ENCODE results near the gene ASTL. TPM values are rescaled to one million over a fixed set of nuclear protein-coding genes. Genes with fewer than 3 reads are reported as not detected.

The ASTL gene
- total and polyA plus RNA-seq, 2 donors (not counting 3 experiments of a cell fraction or from before 2014, with no cell fraction given) = not detected

GRCh38 chr2:96180002-96180401, 41.7 kb upstream of the ASTL start:
- Histone ChIP-seq H3K79me2 (ENCODE audit: control insufficient read depth, insufficient read depth, low read length) (no peaks in the 10 kb centered on the region), H3K27me3 (ENCODE audit: control insufficient read depth in 2 of 2, insufficient read depth in 2 of 2, low read length in 2 of 2) (no peaks in the 10 kb centered on the region), H3K36me3 (ENCODE audit: control insufficient read depth in 2 of 2, extremely low read depth in 1 of 2, insufficient read depth in 2 of 2, low read length in 2 of 2) (peaks cover 6 to 10% of the 10 kb centered on the region in 2 experiments), H4K20me1 (replicated peaks; ENCODE audit: control insufficient read depth, extremely low read depth, insufficient read depth, low read length) (no peaks in the 10 kb centered on the region), H3K9me3 (replicated peaks; ENCODE audit: control insufficient read depth, insufficient read depth, low read length) (no peaks in the 10 kb centered on the region), H3K9me1 (replicated peaks; ENCODE audit: control insufficient read depth, extremely low read depth, insufficient read depth, low read length) (no peaks in the 10 kb centered on the region), H2AFZ (ENCODE audit: low read depth, low read length) (no peak overlapping the region), H3K4me2 (ENCODE audit: insufficient read depth, low read length) (no peak overlapping the region), H3K4me3 (replicated peaks in 1 of 3; ENCODE audit: insufficient read depth in 1 of 3, low read depth in 1 of 3, low read length in 3 of 3) (no peak overlapping the region), H3K27ac (ENCODE audit: insufficient read depth, low read depth, low read length) (no peak overlapping the region), H3K9ac (replicated peaks; ENCODE audit: extremely low read depth, insufficient read depth, low read length) (no peak overlapping the region), H3K4me1 (ENCODE audit: control insufficient read depth, extremely low read depth, insufficient read depth, low read length) (no peaks in the 10 kb centered on the region)
- ChIA-PET CTCF (interaction anchor here (1.2 to 1.5 kb wide), 2 partner anchors 87 to 188 kb away, joined by 5 to 7 read pairs; partner anchors contain the start of genes CIAO1 and TMEM127), POLR2A (no interaction called here)
- intact Hi-C loops (cut with micrococcal nuclease) (no loop called here), dilution Hi-C loops (cut with MboI; ENCODE audit: extremely low pct_ligation_motif_present, low sequenced_read_pairs) (no loop called here)
- FAIRE-seq (no peak), DNase-seq (ENCODE audit: low read depth, low spot score) (no peak)
- TF ChIP-seq POLR2AphosphoS5 (IDR thresholded peaks at IDR 0.05; ENCODE audit: insufficient read depth, low read depth, low read length) (no peak), GATA2 (IDR thresholded peaks at IDR 0.05; ENCODE audit: insufficient read depth, insufficient read length, low read depth, low read length) (no peak), FOS (IDR thresholded peaks at IDR 0.05; ENCODE audit: borderline replicate concordance, insufficient read depth, low read length) (no peak), POLR2A (IDR thresholded peaks at IDR 0.05; ENCODE audit: low read depth, low read length) (no peak), MAX (IDR thresholded peaks at IDR 0.05; ENCODE audit: insufficient read depth, insufficient read length) (no peak), JUN (IDR thresholded peaks at IDR 0.05; ENCODE audit: borderline replicate concordance, insufficient read depth, insufficient read length, low read depth) (no peak), MYC (IDR thresholded peaks at IDR 0.05; ENCODE audit: low read depth, low read length) (no peak), EZH2 (IDR thresholded peaks at IDR 0.05; ENCODE audit: borderline replicate concordance, low read depth, low read length, severe bottlenecking) (no peak)
- TF ChIP-seq, protein P1, sequence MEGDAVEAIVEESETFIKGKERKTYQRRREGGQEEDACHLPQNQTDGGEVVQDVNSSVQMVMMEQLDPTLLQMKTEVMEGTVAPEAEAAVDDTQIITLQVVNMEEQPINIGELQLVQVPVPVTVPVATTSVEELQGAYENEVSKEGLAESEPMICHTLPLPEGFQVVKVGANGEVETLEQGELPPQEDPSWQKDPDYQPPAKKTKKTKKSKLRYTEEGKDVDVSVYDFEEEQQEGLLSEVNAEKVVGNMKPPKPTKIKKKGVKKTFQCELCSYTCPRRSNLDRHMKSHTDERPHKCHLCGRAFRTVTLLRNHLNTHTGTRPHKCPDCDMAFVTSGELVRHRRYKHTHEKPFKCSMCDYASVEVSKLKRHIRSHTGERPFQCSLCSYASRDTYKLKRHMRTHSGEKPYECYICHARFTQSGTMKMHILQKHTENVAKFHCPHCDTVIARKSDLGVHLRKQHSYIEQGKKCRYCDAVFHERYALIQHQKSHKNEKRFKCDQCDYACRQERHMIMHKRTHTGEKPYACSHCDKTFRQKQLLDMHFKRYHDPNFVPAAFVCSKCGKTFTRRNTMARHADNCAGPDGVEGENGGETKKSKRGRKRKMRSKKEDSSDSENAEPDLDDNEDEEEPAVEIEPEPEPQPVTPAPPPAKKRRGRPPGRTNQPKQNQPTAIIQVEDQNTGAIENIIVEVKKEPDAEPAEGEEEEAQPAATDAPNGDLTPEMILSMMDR (IDR thresholded peaks at IDR 0.05; ENCODE audit: extremely low read depth in 1 of 2, insufficient read depth in 1 of 2, low read depth in 1 of 2, low read length in 2 of 2) = no peak
- BruUV-seq (replicated peaks) = no TSS peak

Data from endothelial cell of umbilical vein (primary cell).